Neural cell (in vitro differentiated cells): ENCODE results near the gene CD226.

Source experiments
- CTCF ChIP-seq: fragments of 450-650 bp; IDR thresholded peaks from 2 replicates; pipeline ENCODE4 v1.5.1; 2014; ENCODE audit warnings: antibody characterized with exemption, mild to moderate bottlenecking, moderate library complexity; ENCODE audit not compliant: poor library complexity, severe bottlenecking
- EZH2 ChIP-seq: fragments of 200-600, 300-800 bp; shearing (Covaris generic), sonication (generic); IDR thresholded peaks from 2 replicates; pipeline ENCODE4 v1.6.1; 2014; ENCODE audit warnings: antibody characterized with exemption, low read length, borderline replicate concordance, mild to moderate bottlenecking; ENCODE audit not compliant: insufficient read depth, poor library complexity, severe bottlenecking
- RAD21 ChIP-seq: fragments of 450-650 bp; conservative IDR thresholded peaks from 2 replicates; pipeline ENCODE4 v1.6.1; 2014; ENCODE audit warnings: antibody characterized with exemption, mild to moderate bottlenecking, moderate library complexity
- TAF1 ChIP-seq: IDR thresholded peaks from 2 replicates; pipeline ENCODE4 v1.6.1; 2012; ENCODE audit warnings: low read depth

DNA sequence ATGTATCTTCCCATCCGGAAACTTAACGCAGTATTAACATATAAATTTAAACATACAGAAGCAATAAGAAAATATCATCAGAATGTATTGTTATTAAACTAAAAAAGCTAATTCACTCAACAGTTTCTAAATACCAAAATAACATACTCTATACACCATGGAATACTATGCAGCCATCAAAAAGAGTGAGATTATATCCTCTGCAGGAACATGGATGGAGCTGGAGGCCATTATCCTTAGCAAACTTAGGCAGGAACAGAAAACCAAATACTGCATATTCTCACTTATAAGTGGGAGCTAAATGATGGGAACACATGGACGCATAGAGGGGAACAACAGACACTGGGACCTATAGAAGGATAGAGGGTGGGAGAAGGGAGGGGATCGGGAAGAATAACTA, 127.1 kb downstream of the CD226 start:
- TF ChIP-seq CTCF (no peak), RAD21 (no peak), TAF1 (no peak), EZH2 (no peak)
